Naive thymus-derived CD4-positive, alpha-beta T cell (primary cell): ENCODE measurements around the gene BRCC3. TPM values are rescaled to one million over a fixed set of nuclear protein-coding genes. Genes with fewer than 3 reads are reported as not detected.

Experiments
- ATAC-seq: fragments of 150-1000 bp; cut with Tn5 transposase; 2 replicates; pipeline ENCODE4 v1.10.0; 2021; ENCODE audit warnings: mild to moderate bottlenecking, moderate library complexity
- CTCF ChIA-PET: fragments of 350-600 bp; sonication (Branson Sonifier 250); formaldehyde crosslinking; loops from one replicate; lab custom pipeline; 2021; ENCODE audit warnings: antibody characterized with exemption; lab: Charles Lee
- POLR2A ChIA-PET: fragments of 350-600 bp; sonication (Branson Sonifier 250); formaldehyde crosslinking; loops from one replicate; lab custom pipeline; 2021; ENCODE audit warnings: antibody characterized with exemption, inconsistent platforms; lab: Charles Lee
- DNase-seq, 9 donors: peaks; one replicate each; pipeline versions ENCODE4 v3.0.0 to v3.0.0-alpha.2; 2020 to 2022; ENCODE audit warnings: mixed read lengths in 1 of 9
- H3K27ac ChIP-seq: one replicate; pipeline ENCODE4 v1.7.0; 2013; ENCODE audit warnings: mild to moderate bottlenecking, low read depth, low read length, moderate library complexity
- H3K27me3 ChIP-seq, 2 donors: one replicate each; pipeline ENCODE4 v1.7.0; 2013; ENCODE audit warnings: low read length in 2 of 2, mild to moderate bottlenecking in 2 of 2, moderate library complexity in 2 of 2; ENCODE audit not compliant: control insufficient read depth in 2 of 2, insufficient read depth in 2 of 2
- H3K36me3 ChIP-seq, 3 experiments: 1 replicate in 2 of 3; 2 replicates in 1 of 3; pipeline ENCODE4 v1.7.0; 2013; ENCODE audit warnings: low read length in 3 of 3, mild to moderate bottlenecking in 3 of 3, moderate library complexity in 1 of 3; ENCODE audit not compliant: insufficient read depth in 3 of 3, control insufficient read depth in 2 of 3
- H3K4me1 ChIP-seq, 2 donors: one replicate each; pipeline ENCODE4 v1.7.0; 2013; ENCODE audit warnings: low read length in 2 of 2, mild to moderate bottlenecking in 2 of 2, moderate library complexity in 1 of 2; ENCODE audit not compliant: control insufficient read depth in 2 of 2, insufficient read depth in 2 of 2
- H3K4me3 ChIP-seq: 2 replicates; pipeline ENCODE4 v1.7.0; 2013; ENCODE audit warnings: mild to moderate bottlenecking, low read length
- H3K9me3 ChIP-seq, 3 experiments: 1 replicate in 2 of 3; 2 replicates in 1 of 3; pipeline ENCODE4 v1.7.0; 2013; ENCODE audit warnings: low read length in 3 of 3; ENCODE audit not compliant: control insufficient read depth in 2 of 3
- H3K27ac Mint-ChIP-seq, 9 donors: one replicate each; pipeline ENCODE4 v1.8.0; 2020 to 2022; ENCODE audit warnings: mixed read lengths in 9 of 9, mild to moderate bottlenecking in 8 of 9, moderate library complexity in 5 of 9, inconsistent platforms in 2 of 9
- H3K27me3 Mint-ChIP-seq, 5 donors: one replicate each; pipeline ENCODE4 v1.8.0; 2021 to 2022; ENCODE audit warnings: mixed read lengths in 5 of 5, mild to moderate bottlenecking in 1 of 5
- H3K36me3 Mint-ChIP-seq, 5 donors: one replicate each; pipeline ENCODE4 v1.8.0; 2020 to 2022; ENCODE audit warnings: mixed read lengths in 5 of 5, mild to moderate bottlenecking in 3 of 5, inconsistent platforms in 1 of 5
- H3K4me1 Mint-ChIP-seq, 7 donors: one replicate each; pipeline ENCODE4 v1.8.0; 2020 to 2022; ENCODE audit warnings: mixed read lengths in 7 of 7, mild to moderate bottlenecking in 3 of 7, inconsistent platforms in 1 of 7
- H3K4me3 Mint-ChIP-seq, 10 donors: one replicate each; pipeline ENCODE4 v1.8.0; 2020 to 2022; ENCODE audit warnings: mild to moderate bottlenecking in 10 of 10, mixed read lengths in 10 of 10, moderate library complexity in 6 of 10, inconsistent platforms in 2 of 10
- H3K9me3 Mint-ChIP-seq, 11 donors: one replicate each; pipeline ENCODE4 v1.8.0; 2020 to 2022; ENCODE audit warnings: mixed read lengths in 11 of 11, mild to moderate bottlenecking in 4 of 11, inconsistent platforms in 1 of 11, moderate library complexity in 1 of 11
- intact Hi-C, 2 donors: fragments of 100-400 bp; cut with micrococcal nuclease; formaldehyde crosslinking; loops; one replicate each; pipeline ENCODE4 v1.15.1; 2023
- polyA plus RNA-seq, 2 donors: library from polyadenylated mRNA; unstranded; fragments of 300-500 nt; fragmentation: Illumina TruSeq; gene quantifications; one replicate each; pipeline ENCODE4 v1.2.3, GENCODE V29; 2021
- total RNA-seq, 6 experiments: library from RNA in 5 of 6; stranded (reverse) in 5 of 6; gene quantifications; 1 replicate in 5 of 6; 2 replicates in 1 of 6; pipeline ENCODE4 v1.2.3 and lab custom pipeline; 2021 to 2026

The BRCC3 gene
- total and polyA plus RNA-seq, 7 experiments from 2014 or later: 11.5 to 27.8 (median 16.4) TPM

DNA sequence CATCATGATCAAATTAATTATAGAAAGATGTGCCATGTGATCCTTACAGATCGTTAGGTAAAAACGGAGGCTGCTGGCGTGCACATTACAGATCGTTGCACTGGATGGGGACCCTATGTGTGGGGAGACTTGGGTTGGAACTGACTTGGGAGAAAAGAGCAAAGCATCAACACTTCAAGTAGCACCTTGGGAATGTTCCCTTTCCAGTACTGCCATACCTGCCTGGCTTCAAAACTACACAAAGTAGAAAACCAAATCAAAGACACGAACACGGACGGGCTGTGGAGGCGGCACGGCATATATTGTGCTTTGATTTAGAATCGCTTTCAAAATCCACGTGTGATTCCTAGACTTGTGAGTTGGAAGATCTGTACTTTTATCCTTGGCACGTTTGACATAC lies 1.3 kb upstream of the BRCC3 start:
- Mint-ChIP-seq H3K27me3 (no peaks in the 10 kb centered on the region), H3K4me1 (peaks cover 26 to 56% (median 51%) of the 10 kb centered on the region in 7 donors), H3K9me3 (no peaks in the 10 kb centered on the region), H3K4me3 (peak overlapping the region; percentile 63 to 90 (median 86)), H3K27ac (peak overlapping the region; percentile 49 to 91 (median 83)), H3K36me3 (peaks cover 0 to 14% (median 0%) of the 10 kb centered on the region in 5 donors)
- ATAC-seq: no peak
- intact Hi-C loops: loop anchor here (1.0 to 5.0 kb wide), 4 partner anchors 13 to 192 kb away; partner anchors contain the start of gene RAB39B (in 1 of the 2)
- no peak for DNase-seq
- H3K36me3 ChIP-seq: peaks cover 0 to under 1% (median 0%) of the 10 kb centered on the region in 3 experiments
- peaks cover 6 to 12% of the 10 kb centered on the region in 2 donors for H3K4me1 ChIP-seq
- POLR2A ChIA-PET: interaction anchor here (0.7 to 1.5 kb wide), 3 partner anchors 13 to 194 kb away, joined by 3 to 6 read pairs (median 4); partner anchors contain the start of genes FUNDC2 and RAB39B
- no peak overlapping the region for H3K27ac ChIP-seq
- CTCF ChIA-PET: no interaction called here
- H3K27me3 ChIP-seq: no peaks in the 10 kb centered on the region
- no peaks in the 10 kb centered on the region for H3K9me3 ChIP-seq
- peak overlapping the region; percentile 49 for H3K4me3 ChIP-seq

DNA sequence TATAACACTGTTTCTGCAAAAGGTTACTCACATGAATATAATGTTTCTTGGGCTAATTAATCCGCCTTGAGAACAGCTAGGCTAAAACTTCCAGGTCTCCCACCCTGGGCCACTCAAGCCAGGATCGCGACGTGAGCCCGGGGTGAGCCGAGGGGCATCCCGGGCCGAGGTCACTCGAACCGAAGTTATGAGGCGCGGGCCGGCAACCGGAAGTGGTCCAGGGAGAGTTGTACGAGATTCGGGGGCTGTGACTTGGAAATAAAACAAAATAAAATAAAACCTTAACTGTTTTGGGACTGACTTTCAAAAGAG lies 689 bp upstream of the BRCC3 start:
- Histone ChIP-seq H3K27ac (peak overlapping the region; percentile 77), H3K27me3 (no peaks in the 10 kb centered on the region), H3K36me3 (peaks cover 0 to 3% (median 0%) of the 10 kb centered on the region in 3 experiments), H3K9me3 (no peaks in the 10 kb centered on the region), H3K4me1 (peaks cover 6 to 12% of the 10 kb centered on the region in 2 donors), H3K4me3 (peak overlapping the region; percentile 49)
- intact Hi-C loops: loop anchor here (1.0 to 5.0 kb wide), 4 partner anchors 14 to 192 kb away; partner anchors contain the start of gene RAB39B (in 1 of the 2)
- Mint-ChIP-seq H3K4me1 (peaks cover 30 to 61% (median 54%) of the 10 kb centered on the region in 7 donors), H3K4me3 (peak overlapping the region; percentile 63 to 90 (median 86)), H3K27me3 (no peaks in the 10 kb centered on the region), H3K9me3 (no peaks in the 10 kb centered on the region), H3K36me3 (peaks cover 0 to 20% (median 4%) of the 10 kb centered on the region in 5 donors), H3K27ac (peak overlapping the region; percentile 49 to 91 (median 83))
- ChIA-PET CTCF (no interaction called here), POLR2A (interaction anchor here (0.7 to 1.5 kb wide), 4 partner anchors 12 to 193 kb away, joined by 3 to 6 read pairs (median 4); partner anchors contain the start of genes FUNDC2 and RAB39B)
- peak in 2 of 9 donors; percentile 4 to 10 for DNase-seq
- ATAC-seq: no peak

DNA sequence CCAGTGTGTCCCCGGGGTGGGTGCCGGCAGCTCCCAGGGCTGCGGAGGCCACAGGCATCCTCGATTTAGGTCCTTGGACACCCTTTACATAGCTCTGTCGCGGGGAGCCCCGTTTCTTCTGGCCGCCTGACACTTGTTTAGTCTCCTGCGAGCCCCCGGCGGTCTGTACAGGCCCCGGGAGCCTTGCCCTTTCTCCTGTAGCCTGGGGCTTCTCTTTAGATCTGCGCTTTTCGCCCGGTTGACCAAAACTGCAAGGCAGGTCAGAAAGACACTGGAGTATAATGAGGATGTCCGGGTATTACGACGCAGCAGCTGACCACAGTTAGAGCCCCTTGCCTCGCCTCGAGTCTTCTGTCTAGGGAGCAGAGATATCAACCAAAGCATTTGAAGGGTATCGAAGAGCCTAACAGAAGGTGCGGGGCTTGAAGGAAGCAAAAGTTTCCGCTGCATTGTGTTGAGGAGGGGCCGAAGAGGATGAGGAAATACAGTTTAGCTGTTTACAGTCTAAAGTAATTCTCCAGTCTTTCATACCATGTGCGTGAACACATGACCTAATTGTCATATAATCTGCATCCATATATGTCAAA lies 479 bp downstream of the BRCC3 start:
- Mint-ChIP-seq H3K27ac (peak overlapping the region; percentile 79 to 96 (median 94)), H3K4me1 (peaks cover 30 to 62% (median 53%) of the 10 kb centered on the region in 7 donors), H3K9me3 (no peaks in the 10 kb centered on the region), H3K4me3 (peak overlapping the region; percentile 81 to 94 (median 89)), H3K27me3 (no peaks in the 10 kb centered on the region), H3K36me3 (peaks cover 0 to 21% (median 4%) of the 10 kb centered on the region in 5 donors)
- H3K9me3 ChIP-seq: no peaks in the 10 kb centered on the region
- H3K36me3 ChIP-seq: peaks cover 0 to 6% (median 0%) of the 10 kb centered on the region in 3 experiments
- H3K27ac ChIP-seq: peak overlapping the region; percentile 82
- H3K27me3 ChIP-seq: no peaks in the 10 kb centered on the region
- peaks cover 6 to 12% of the 10 kb centered on the region in 2 donors for H3K4me1 ChIP-seq
- DNase-seq: peak in 4 of 9 donors; percentile 18 to 35 (median 32)
- ChIA-PET POLR2A (interaction anchor here (0.6 to 1.0 kb wide), 3 partner anchors 45 to 140 kb away, joined by 3 to 4 read pairs (median 3); partner anchors contain the start of gene FUNDC2), CTCF (interaction anchor here (0.6 kb wide), 1 partner anchor 231 kb away, joined by 3 read pairs; no protein-coding TSS in a partner anchor)
- peak; percentile 0 for ATAC-seq
- peak overlapping the region; percentile 76 for H3K4me3 ChIP-seq
- intact Hi-C loops: loop anchor here (1.0 to 5.0 kb wide), 6 partner anchors 15 to 810 kb away; partner anchors contain the start of genes FUNDC2 (in 1 of the 2), RAB39B (in 1 of the 2), VAMP7 (in 1 of the 2) and VBP1 (in 1 of the 2)

DNA sequence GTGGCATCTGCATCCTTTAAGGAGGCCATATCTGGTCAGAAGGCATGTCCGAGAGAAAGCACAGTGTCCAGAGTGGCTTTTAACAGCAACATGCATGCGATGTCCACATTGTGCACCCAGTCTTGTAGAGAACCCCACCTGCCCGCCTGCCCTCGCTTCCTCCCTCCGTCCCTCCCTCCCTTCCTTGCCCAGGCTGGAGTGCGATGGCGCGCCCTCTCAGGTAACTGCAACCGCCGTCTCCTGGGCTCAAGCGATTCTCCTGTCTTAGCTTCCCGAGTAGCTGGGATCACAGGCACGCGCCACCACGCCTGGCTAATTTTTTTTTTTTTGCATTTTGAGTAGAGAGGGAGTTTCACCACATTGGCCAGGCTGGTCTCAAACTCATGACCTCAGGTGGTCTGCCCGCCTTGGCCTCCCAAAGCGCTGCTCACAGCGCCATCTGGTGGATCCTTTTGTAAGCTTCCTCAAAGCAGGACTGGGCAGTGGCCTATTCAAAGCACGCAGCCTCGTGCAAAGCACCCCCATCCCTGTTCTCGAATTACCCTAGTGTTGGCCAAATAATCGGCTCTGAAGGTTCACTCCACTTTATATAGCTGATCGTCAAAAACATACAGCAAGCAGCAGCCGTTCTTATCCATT lies 15.0 kb downstream of the BRCC3 start:
- POLR2A ChIA-PET: no interaction called here
- Histone ChIP-seq H3K27ac (no peak overlapping the region), H3K4me1 (no peaks in the 10 kb centered on the region), H3K9me3 (no peaks in the 10 kb centered on the region), H3K36me3 (peaks cover 0 to 6% (median 0%) of the 10 kb centered on the region in 3 experiments), H3K27me3 (no peaks in the 10 kb centered on the region), H3K4me3 (no peak overlapping the region)
- H3K27ac Mint-ChIP-seq: no peak overlapping the region
- ATAC-seq: peak; percentile 53
- peaks cover 0 to 1% (median 0%) of the 10 kb centered on the region in 11 donors for H3K9me3 Mint-ChIP-seq
- H3K27me3 Mint-ChIP-seq: no peaks in the 10 kb centered on the region
- H3K4me1 Mint-ChIP-seq: peaks cover 0 to 6% (median 0%) of the 10 kb centered on the region in 7 donors
- CTCF ChIA-PET: interaction anchor here (0.6 to 1.9 kb wide), 4 partner anchors 51 to 169 kb away, joined by 3 to 6 read pairs (median 4); no protein-coding TSS in a partner anchor
- H3K4me3 Mint-ChIP-seq: no peak overlapping the region
- DNase-seq: peak in 8 of 9 donors; percentile 13 to 39 (median 22)
- peaks cover 0 to 3% (median 0%) of the 10 kb centered on the region in 5 donors for H3K36me3 Mint-ChIP-seq
- intact Hi-C loops: loop anchor here (1.0 to 2.0 kb wide), 4 partner anchors 30 to 168 kb away; no protein-coding TSS in a partner anchor

DNA sequence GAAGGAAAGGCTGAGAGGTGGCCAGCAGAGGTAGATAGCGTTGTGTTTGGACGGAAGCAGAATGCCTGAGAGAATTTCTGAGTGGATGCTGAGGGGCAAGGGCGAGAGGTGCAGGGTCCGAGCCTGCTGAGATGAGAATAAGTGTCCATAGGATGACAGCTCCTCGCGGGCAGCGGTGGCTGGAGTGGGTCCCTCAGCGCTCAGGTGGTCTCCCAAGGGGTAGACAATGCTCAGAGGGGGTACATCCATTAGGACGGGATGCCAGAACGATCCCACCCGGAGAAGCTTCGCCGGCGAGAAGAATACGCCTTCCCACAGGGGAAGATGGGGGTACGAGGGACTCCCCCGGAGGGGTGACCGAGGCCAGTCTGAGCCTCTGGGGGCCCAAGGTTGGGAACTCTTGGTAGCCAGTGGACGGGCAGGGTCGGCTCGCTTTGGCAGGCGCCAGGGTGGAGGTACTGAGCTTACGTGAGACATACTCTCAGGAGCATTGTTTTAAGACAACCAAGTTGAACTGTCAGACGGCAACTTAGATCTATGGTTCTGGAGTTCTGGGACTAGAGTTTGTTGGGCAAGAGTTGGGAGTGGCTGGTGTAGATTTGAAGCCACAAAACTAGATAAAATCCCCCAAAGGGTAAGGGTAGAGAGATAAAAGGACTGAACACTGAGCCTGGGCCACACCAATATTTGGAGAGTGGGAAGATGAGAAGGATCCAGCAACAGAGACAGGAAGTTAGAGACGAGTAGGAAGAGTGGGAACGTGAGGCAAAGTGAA lies 15.8 kb downstream of the BRCC3 start:
- Histone ChIP-seq H3K4me3 (no peak overlapping the region), H3K9me3 (no peaks in the 10 kb centered on the region), H3K27me3 (no peaks in the 10 kb centered on the region), H3K36me3 (peaks cover 0 to 6% (median 0%) of the 10 kb centered on the region in 3 experiments), H3K27ac (no peak overlapping the region), H3K4me1 (no peaks in the 10 kb centered on the region)
- Mint-ChIP-seq H3K9me3 (peaks cover 0 to 1% (median 0%) of the 10 kb centered on the region in 11 donors), H3K36me3 (peaks cover 0 to 3% (median 0%) of the 10 kb centered on the region in 5 donors), H3K27me3 (no peaks in the 10 kb centered on the region), H3K27ac (peak overlapping the region in 4 of 9 donors; percentile 1 to 54 (median 34)), H3K4me3 (no peak overlapping the region), H3K4me1 (peaks cover 0 to 6% (median 0%) of the 10 kb centered on the region in 7 donors)
- ChIA-PET POLR2A (no interaction called here), CTCF (interaction anchor here (1.1 to 1.9 kb wide), 3 partner anchors 107 to 170 kb away, joined by 3 to 6 read pairs (median 4); no protein-coding TSS in a partner anchor)
- ATAC-seq (no peak), DNase-seq (no peak)
- intact Hi-C loops: loop anchor here (1.0 to 2.0 kb wide), 4 partner anchors 30 to 169 kb away; no protein-coding TSS in a partner anchor
